Mesenchymal stem cell (in vitro differentiated cells and primary cell): ENCODE results near the gene C16orf95.
"Not testable (repeated sequence)": the region's sequence is repeated elsewhere in the genome, so short reads cannot be mapped to it uniquely, and the experiment has no call there.

Experiments
- DNase-seq: peaks from one replicate; pipeline ENCODE4 v3.0.0-alpha.2; 2013
- H2AFZ ChIP-seq: one replicate; pipeline ENCODE4 v1.6.1; 2013; ENCODE audit warnings: low read depth, mild to moderate bottlenecking, control low read depth, inconsistent platforms, low read length, moderate library complexity
- H2AK5ac ChIP-seq: 2 replicates; pipeline ENCODE4 v1.6.1; 2013; ENCODE audit warnings: low read length, moderate library complexity, mild to moderate bottlenecking, inconsistent platforms; ENCODE audit not compliant: severe bottlenecking
- H2BK120ac ChIP-seq: one replicate; pipeline ENCODE4 v1.6.1; 2013; ENCODE audit warnings: low read depth, mild to moderate bottlenecking, inconsistent platforms, low read length, moderate library complexity
- H2BK12ac ChIP-seq, 2 experiments: one replicate each; pipeline ENCODE4 v1.6.1; 2013; ENCODE audit warnings: inconsistent platforms in 2 of 2, low read length in 2 of 2, mild to moderate bottlenecking in 2 of 2, moderate library complexity in 2 of 2, control low read depth in 1 of 2
- H2BK15ac ChIP-seq: one replicate; pipeline ENCODE4 v1.6.1; 2013; ENCODE audit warnings: mild to moderate bottlenecking, low read depth, inconsistent platforms; ENCODE audit not compliant: poor library complexity, severe bottlenecking
- H2BK5ac ChIP-seq: 2 replicates; pipeline ENCODE4 v1.6.1; 2013; ENCODE audit warnings: low read depth, mild to moderate bottlenecking, low read length, control low read depth, inconsistent platforms; ENCODE audit not compliant: poor library complexity, severe bottlenecking
- H3K14ac ChIP-seq, 2 experiments: one replicate each; pipeline ENCODE4 v1.6.1; 2013; ENCODE audit warnings: inconsistent platforms in 2 of 2, low read length in 2 of 2, control low read depth in 1 of 2, mild to moderate bottlenecking in 1 of 2, moderate library complexity in 1 of 2
- H3K18ac ChIP-seq, 2 experiments: one replicate each; pipeline ENCODE4 v1.6.1; 2013; ENCODE audit warnings: inconsistent platforms in 2 of 2, low read length in 2 of 2, control low read depth in 1 of 2, low read depth in 1 of 2, mild to moderate bottlenecking in 1 of 2
- H3K23ac ChIP-seq, 2 experiments: one replicate each; pipeline ENCODE4 v1.6.1; 2013; ENCODE audit warnings: inconsistent platforms in 2 of 2, low read length in 2 of 2, mild to moderate bottlenecking in 2 of 2, moderate library complexity in 2 of 2, control low read depth in 1 of 2
- H3K27ac ChIP-seq: 2 replicates; pipeline ENCODE4 v1.5.1; 2013; ENCODE audit warnings: mild to moderate bottlenecking, moderate library complexity, low read length, control low read depth, inconsistent platforms; ENCODE audit not compliant: poor library complexity, severe bottlenecking
- H3K27me3 ChIP-seq, 2 experiments: 2 replicates each; pipeline versions ENCODE4 v1.6.1 to v1.7.0; 2013; ENCODE audit warnings: low read length in 2 of 2, mild to moderate bottlenecking in 2 of 2, moderate library complexity in 2 of 2, control low read depth in 1 of 2, inconsistent platforms in 1 of 2; ENCODE audit not compliant: control insufficient read depth in 1 of 2, insufficient read depth in 1 of 2
- H3K36me3 ChIP-seq, 2 experiments: 2 replicates each; pipeline versions ENCODE4 v1.6.1 to v1.7.0; 2013; ENCODE audit warnings: low read length in 2 of 2, control low read depth in 1 of 2, inconsistent platforms in 1 of 2, low read depth in 1 of 2, mild to moderate bottlenecking in 1 of 2; ENCODE audit not compliant: insufficient read depth in 2 of 2, control insufficient read depth in 1 of 2
- H3K4ac ChIP-seq, 2 experiments: one replicate each; pipeline ENCODE4 v1.6.1; 2013; ENCODE audit warnings: inconsistent platforms in 2 of 2, low read length in 2 of 2, mild to moderate bottlenecking in 2 of 2, moderate library complexity in 2 of 2, control low read depth in 1 of 2, low read depth in 1 of 2
- H3K4me1 ChIP-seq: 2 replicates; pipeline ENCODE4 v1.6.1; 2013; ENCODE audit warnings: low read depth, low read length, control low read depth; ENCODE audit not compliant: control insufficient read depth, insufficient read depth
- H3K4me2 ChIP-seq: 2 replicates; pipeline ENCODE4 v1.6.1; 2013; ENCODE audit warnings: low read length, mild to moderate bottlenecking, inconsistent platforms; ENCODE audit not compliant: poor library complexity, severe bottlenecking
- H3K4me3 ChIP-seq, 2 experiments: 2 replicates each; pipeline versions ENCODE4 v1.5.1 to v1.7.0; 2013; ENCODE audit warnings: low read length in 2 of 2, mild to moderate bottlenecking in 2 of 2, control low read depth in 1 of 2, low read depth in 1 of 2; ENCODE audit not compliant: insufficient read depth in 1 of 2
- H3K79me1 ChIP-seq: replicated peaks from 2 replicates; pipeline ENCODE4 v1.6.1; 2013; ENCODE audit warnings: mild to moderate bottlenecking, control low read depth, low read length, inconsistent platforms; ENCODE audit not compliant: poor library complexity, severe bottlenecking
- H3K9ac ChIP-seq: 2 replicates; pipeline ENCODE4 v1.7.0; 2013; ENCODE audit warnings: mild to moderate bottlenecking, low read length, moderate library complexity
- H3K9me3 ChIP-seq: 2 replicates; pipeline ENCODE4 v1.7.0; 2013; ENCODE audit warnings: mild to moderate bottlenecking, low read length; ENCODE audit not compliant: control insufficient read depth
- H4K8ac ChIP-seq: one replicate; pipeline ENCODE4 v1.6.1; 2013; ENCODE audit warnings: inconsistent platforms, mild to moderate bottlenecking, low read length, moderate library complexity
- H4K91ac ChIP-seq: one replicate; pipeline ENCODE4 v1.6.1; 2013; ENCODE audit warnings: mild to moderate bottlenecking, low read length, inconsistent platforms
- WGBS: methylation state at CpG from one replicate; pipeline ENCODE4 v1.1.7; 2013; ENCODE audit warnings: mixed read lengths; 5-methylcytosine and 5-hydroxymethylcytosine counted together

Gene C16orf95

DNA sequence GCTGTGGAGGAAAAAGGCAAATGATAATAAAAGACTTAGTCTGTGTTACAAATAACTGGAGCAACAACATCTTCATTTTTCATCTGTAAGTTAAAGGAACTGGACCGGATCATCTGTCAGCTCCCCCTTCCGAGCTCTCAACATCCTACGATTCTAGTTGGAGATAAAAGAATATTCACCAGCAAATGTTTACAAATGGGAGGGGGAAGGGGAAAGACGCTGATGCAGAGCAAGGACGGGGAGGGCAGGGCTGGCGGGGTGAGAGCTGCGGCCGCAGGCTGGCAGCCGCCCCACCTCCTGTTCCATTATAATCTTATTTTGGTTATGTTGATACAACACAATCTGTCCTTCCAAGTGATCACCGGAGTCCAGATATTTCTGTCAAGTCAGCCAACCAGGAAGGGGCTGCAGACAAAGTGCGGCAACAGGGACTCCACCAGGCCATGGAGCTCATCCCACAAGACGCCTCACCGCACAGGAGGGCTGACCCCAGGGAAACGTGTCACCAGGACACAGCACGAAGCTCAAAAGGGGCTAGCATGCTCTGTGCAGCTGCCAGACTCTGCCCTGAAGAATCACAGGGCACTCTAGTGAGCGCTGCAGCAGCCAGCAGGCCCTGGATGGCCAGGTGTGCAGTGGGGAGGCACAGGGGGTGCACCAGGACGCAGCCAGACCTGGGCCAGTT lies 46.7 kb upstream of the C16orf95 start:
- H3K4me3 ChIP-seq: no peak overlapping the region
- H3K9me3 ChIP-seq: no peaks in the 10 kb centered on the region
- peak; percentile 65 for DNase-seq
- H4K8ac ChIP-seq: peak overlapping the region; percentile 27
- peaks cover 16% of the 10 kb centered on the region for H3K4me1 ChIP-seq
- no peak overlapping the region for H2BK120ac ChIP-seq
- H2AFZ ChIP-seq: no peak overlapping the region
- H3K14ac ChIP-seq: peak overlapping the region in 1 of 2 experiments; percentile 66
- H2AK5ac ChIP-seq: no peak overlapping the region
- H3K27me3 ChIP-seq: no peaks in the 10 kb centered on the region
- H3K18ac ChIP-seq: peak overlapping the region in 1 of 2 experiments; percentile 79
- H3K79me1 ChIP-seq: peaks cover 62% of the 10 kb centered on the region
- H3K27ac ChIP-seq: no peak overlapping the region
- peak overlapping the region; percentile 93 for H4K91ac ChIP-seq
- WGBS: 64% methylated on average over 11 of the region's 17 CpGs
- H2BK12ac ChIP-seq: peak overlapping the region; percentile 32 to 51
- H3K9ac ChIP-seq: no peak overlapping the region
- peaks cover 51 to 62% of the 10 kb centered on the region in 2 experiments for H3K36me3 ChIP-seq
- H3K4ac ChIP-seq: peak overlapping the region in 1 of 2 experiments; percentile 69
- H3K4me2 ChIP-seq: no peak overlapping the region
- H2BK15ac ChIP-seq: no peak overlapping the region
- H2BK5ac ChIP-seq: no peak overlapping the region
- H3K23ac ChIP-seq: peak overlapping the region in 1 of 2 experiments; percentile 57

DNA sequence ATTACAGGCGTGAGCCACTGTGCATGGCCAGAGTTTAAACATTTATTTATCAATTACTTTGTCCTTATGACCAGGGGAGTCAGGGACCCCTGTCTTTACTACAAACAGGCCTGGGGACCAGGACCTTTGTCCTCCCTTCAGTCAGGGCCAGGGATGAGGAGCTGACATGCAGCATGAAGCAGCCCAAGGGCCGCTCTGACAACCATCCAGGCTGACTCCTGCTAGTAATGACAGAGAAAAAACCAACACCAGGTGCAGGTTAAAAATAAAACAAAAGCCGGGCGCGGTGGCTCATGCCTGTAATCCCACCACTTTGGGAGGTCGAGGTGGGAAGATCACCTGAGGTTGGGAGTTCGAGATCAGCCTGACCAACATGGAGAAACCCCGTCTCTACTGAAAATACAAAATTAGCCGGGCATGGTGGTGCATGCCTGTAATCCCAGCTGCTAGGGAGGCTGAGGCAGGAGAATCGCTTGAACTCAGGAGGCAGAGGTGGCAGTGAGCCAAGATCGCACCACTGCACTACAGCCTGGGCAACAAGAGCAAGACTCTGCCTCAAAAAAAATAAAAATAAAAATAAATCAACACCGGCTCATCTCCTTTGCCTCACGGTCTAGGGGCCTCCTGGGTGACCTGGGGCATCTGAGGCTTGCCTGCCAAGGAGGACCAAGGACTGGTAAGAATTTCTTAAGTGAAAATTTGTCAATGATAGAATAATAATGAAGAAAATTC lies 45.8 kb upstream of the C16orf95 start:
- H3K14ac ChIP-seq, H3K4ac ChIP-seq, H3K27ac ChIP-seq, H2BK15ac ChIP-seq, H3K9ac ChIP-seq, H2BK5ac ChIP-seq, H3K18ac ChIP-seq, H3K27me3 ChIP-seq, H3K23ac ChIP-seq, H4K8ac ChIP-seq, H2AFZ ChIP-seq, H3K4me3 ChIP-seq, DNase-seq, H3K4me2 ChIP-seq, H2AK5ac ChIP-seq, H2BK120ac ChIP-seq, H2BK12ac ChIP-seq, H4K91ac ChIP-seq, H3K9me3 ChIP-seq: not testable (repeated sequence)
- 96% methylated on average over 13 of the region's 13 CpGs for WGBS
- Histone ChIP-seq H3K4me1 (peaks cover 16% of the 10 kb centered on the region), H3K79me1 (peaks cover 67% of the 10 kb centered on the region), H3K36me3 (peaks cover 60 to 71% of the 10 kb centered on the region in 2 experiments)

DNA sequence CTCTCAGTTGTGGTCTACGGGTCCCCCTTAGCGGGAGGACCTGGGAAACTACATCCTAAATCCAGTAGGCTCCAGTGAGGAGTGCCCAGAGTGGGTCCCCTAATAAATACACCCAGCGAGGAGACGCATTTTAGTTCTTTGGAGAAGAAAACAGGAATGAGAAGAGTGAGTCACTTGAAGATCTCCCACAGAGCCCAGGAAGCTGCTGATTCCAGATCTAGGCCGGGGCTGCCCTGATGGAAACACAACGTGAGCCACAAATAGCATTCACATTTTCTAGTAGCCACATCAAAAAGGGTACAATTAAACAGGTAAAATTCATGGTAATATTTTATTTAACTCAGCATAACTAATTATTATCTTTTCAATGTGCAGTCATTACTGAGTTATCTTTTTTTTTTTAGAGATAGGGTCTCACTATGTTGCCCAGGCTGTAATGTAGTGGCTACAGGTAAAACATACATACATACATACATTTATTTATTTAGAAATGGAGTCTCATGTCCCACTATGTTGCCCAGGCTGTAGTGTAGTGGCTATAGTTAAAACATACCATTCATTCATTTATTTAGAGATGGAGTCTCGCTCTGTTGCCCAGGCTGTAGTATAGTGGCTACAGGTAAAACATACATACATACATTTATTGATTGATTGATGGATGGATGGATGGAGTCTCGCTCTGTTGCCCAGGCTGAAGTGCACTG lies 44.9 kb upstream of the C16orf95 start:
- 96% methylated on average over 7 of the region's 8 CpGs for WGBS
- no peak overlapping the region for H2BK5ac ChIP-seq
- H2BK15ac ChIP-seq: no peak overlapping the region
- H3K4me3 ChIP-seq: no peak overlapping the region
- H3K18ac ChIP-seq: no peak overlapping the region
- H3K4ac ChIP-seq: no peak overlapping the region
- no peak for DNase-seq
- H3K14ac ChIP-seq: no peak overlapping the region
- no peak overlapping the region for H2BK120ac ChIP-seq
- no peaks in the 10 kb centered on the region for H3K27me3 ChIP-seq
- no peak overlapping the region for H2BK12ac ChIP-seq
- H3K4me1 ChIP-seq: peaks cover 16% of the 10 kb centered on the region
- peaks cover 55 to 78% of the 10 kb centered on the region in 2 experiments for H3K36me3 ChIP-seq
- no peak overlapping the region for H2AFZ ChIP-seq
- no peak overlapping the region for H3K27ac ChIP-seq
- H3K23ac ChIP-seq: no peak overlapping the region
- H4K91ac ChIP-seq: no peak overlapping the region
- H3K9ac ChIP-seq: no peak overlapping the region
- H3K4me2 ChIP-seq: no peak overlapping the region
- peaks cover 60% of the 10 kb centered on the region for H3K79me1 ChIP-seq
- no peaks in the 10 kb centered on the region for H3K9me3 ChIP-seq
- H2AK5ac ChIP-seq: no peak overlapping the region
- H4K8ac ChIP-seq: no peak overlapping the region
